NCI-H187 treated with DMSO at 0.1 percent for 48 hours (cell line): Measurements from ENCODE around the gene SETD2.
"Not testable (repeated sequence)": the region's sequence is repeated elsewhere in the genome, so short reads cannot be mapped to it uniquely, and the experiment has no call there.

Experiments used
- DNase-seq: peaks from one replicate; lab custom pipeline; 2025; lab: John Stamatoyannopoulos, UW

Gene SETD2

DNA sequence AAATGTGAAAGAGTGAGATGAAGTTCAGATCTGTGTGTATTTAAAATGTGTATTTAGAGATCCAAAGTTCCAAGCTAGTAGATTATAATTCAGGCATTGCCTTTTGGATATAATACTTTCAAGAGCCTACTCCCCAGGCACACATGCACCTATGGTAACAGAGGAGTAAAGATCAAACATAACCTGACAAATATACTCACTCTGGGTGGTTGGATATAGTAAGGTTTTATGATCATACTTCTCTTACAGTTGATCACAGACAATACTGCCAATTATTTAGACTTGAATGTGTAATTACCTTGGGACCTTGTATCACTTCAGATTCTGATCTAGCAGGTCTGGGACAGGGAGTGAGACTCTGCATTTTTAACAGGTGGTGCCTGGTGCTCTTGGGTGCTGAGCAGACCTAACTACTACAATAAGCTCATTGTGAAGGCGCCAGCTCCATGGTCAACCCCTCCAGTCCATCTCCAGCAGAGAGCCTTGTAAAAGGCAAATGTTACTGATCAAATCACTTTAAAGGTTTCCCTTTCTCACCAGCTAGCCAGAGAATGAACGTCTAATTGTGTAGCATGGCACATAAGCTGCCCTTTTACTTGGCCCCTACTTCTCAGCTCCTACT lies 128.9 kb downstream of the SETD2 start:
- DNase-seq: no peak

DNA sequence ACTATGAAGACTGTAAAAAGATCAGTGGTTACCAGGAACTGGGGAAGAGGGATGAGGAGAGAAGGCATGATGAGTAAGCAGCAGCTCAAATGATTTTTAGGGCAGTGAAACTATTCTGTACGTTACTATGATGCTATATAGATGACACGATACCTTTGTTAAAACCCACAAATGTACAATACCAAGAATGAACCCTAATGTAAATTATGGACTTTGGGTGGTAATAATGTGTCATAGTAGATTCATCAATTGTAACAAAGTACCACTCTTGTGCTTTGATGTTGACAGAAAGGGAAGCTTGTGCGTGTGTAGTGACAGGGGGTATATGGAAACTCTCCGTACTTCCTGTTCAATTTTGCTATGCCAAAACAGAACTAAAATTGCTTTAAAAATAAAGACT lies 132.9 kb downstream of the SETD2 start:
- not testable (repeated sequence) for DNase-seq

DNA sequence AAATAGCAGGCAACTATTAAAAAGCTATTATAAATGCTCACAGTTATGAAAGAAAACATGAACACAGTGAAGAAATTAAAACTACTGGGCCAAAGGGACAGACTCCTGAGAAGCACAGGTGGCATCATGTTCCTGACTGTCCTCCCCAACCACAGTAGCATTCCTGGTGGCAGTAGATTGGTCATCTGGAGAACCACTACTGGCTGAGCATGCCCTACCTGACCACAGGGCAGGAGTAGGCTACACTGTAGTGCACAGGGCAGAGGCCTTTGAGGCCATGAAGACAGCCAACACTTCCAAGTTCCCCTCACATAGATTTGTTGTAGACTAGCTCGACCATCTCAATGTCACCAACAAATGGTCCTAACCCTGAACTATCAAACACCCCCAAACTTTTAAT lies 135.2 kb downstream of the SETD2 start:
- no peak for DNase-seq

DNA sequence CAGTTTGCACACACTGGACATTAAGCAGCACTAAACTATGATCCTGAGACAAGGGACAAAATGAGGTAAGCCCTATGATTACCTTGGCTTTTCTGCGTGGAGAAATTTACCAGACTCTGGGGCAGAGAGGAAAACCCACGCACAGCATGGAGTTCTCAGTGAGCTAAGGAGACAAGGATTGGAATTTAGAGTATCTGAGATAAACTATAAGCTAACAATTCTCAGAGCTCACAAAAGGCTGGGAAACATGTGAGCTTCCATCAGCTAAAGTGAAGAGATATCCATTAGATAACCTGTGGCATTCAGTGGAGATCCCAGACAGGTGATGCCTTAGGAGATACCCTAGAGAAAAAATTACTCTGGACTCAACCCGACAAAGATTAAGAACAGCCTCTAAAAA lies 135.8 kb downstream of the SETD2 start:
- no peak for DNase-seq

DNA sequence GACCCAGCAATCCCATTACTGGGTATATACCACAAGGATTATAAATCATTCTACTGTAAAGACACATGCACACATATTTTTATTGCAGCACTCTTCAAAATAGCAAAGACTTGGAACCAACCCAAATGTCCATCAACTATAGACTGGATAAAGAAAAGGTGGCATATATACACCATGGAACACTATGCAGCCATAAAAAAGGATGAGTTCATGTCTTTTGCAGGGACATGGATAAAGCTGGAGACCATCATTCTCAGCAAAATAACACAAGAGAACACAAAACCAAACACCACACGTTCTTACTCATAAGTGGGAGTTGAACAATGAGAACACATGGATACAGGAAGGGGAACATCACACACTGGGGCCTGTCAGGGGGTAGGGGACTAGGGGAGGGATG lies 137.5 kb downstream of the SETD2 start:
- DNase-seq: not testable (repeated sequence)

DNA sequence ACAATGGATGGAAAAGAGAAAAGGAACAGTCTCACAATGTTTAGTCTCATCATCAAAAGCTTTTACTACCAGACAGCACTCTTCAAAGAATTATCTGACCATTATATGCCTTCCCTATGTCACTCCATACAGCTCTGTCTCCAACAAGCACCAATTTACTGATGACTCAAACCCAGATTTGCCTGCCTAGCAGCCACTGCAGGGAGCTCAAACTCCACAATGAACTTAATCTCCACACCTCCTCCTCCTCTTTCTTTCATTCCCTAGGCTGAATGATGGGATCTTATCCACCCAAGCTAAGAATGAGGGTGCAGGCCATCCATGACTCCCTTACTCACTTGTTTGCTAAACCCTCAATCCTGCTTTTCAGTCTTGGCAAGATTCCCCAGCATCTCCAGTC lies 139.0 kb downstream of the SETD2 start:
- no peak for DNase-seq

DNA sequence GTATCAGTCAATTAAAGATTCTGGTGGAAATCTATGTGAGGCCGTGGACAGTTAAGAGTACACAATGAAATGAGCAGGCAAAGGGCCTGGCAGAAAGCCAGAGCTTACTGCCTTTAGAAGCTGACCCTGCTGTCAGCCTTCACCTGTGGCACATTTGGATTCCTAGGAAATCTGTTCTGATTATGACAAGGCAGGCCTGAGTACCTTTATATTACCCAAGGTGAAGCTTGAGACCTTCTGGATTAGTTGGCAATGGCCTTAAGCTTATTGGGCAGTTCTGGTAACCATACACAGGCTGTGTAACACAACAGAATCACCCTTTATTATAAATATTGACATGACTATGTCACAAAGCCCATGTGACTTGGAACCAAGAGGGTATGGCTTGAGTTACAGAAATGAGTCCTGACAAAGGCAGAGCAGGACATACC lies 141.3 kb downstream of the SETD2 start:
- DNase-seq: no peak

DNA sequence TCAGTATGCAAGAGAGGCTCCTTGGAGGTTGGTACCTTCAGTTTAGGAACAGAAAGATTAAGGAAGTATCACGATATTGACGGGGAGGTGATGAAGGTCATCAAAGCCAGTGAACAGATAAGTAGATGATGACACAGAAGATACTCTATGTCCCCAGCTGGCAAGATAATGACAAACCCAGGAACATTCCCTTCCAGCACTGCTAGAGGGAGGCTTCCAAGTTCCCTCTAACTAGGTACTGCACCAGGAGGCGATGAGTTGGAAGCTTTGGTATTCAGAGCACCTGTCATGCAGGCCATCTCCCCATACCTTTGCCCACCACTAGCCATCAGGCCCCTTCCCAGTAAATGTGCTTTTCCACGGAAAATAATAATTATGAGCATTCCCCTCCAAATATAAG lies 143.6 kb downstream of the SETD2 start:
- DNase-seq: no peak

DNA sequence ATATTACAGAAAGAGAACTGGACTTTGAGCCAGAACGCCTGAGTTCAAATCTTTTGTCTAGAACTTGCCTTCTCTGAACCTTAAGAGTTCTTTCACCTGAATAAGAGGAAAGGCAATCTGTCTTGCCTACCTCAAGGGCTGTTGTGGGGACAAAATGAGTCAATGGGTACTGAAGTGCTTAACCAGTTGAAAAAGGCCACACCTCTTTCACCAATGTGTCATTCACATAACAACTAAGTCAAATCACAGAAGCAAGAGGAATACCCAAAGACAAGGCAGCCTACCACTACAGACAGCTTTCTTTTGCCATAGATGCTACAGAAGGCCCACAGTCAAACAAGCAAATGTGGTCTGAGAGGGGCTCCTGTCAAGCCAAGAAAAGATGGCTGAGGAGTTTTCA lies 144.7 kb downstream of the SETD2 start:
- no peak for DNase-seq

DNA sequence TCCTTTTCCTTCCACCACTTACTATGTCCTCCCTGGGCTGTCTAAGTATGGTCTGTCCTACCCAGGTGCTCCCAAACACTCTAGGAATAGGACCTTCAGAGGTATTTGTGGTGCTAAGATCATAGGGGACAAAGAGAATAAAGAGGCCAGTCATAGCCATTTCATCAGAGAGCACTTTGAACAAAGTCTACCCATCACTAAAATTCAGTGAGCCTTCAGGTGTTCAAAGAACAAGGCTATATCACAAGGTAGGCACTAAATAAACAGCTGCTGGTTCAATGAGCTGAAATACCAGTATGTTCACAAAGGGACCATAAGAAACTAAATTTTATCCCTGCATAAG lies 145.7 kb downstream of the SETD2 start:
- no peak for DNase-seq

DNA sequence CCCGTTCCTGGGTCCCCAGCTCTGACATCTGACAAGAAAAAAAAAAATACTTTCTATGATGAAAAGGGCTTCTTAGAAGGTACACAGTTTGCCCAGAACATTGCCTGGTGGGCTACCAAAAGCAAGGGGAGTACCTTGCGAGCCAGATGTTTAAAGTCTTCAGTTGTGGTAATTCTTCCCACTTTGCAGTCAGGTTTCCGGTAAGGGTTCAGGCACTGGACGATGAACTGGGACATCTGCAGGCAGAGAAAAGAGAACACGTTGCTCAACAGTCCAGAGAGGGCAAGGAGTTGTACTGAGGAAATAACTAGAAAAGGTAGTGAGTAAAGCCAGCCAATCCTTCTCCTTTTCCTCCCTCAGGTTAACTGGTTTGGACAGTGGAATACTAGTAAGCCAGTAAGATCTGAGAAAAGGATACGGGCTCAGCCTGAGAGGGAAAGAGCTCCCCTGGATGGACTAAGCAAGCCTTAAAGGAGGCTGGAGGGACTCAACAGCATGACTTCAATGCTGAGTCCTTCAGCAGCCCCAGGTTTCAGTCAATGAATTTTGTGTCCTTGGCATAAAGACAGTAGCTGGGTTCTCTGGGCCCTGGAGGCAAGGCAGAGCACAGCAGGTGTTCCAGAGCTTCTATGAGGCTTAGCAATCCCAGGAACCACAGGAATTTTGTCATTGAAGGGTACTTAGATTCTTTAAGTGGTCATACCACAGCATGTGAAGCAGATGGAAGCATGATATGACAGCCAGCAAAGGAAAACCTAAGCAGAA lies 146.2 kb downstream of the SETD2 start:
- no peak for DNase-seq

DNA sequence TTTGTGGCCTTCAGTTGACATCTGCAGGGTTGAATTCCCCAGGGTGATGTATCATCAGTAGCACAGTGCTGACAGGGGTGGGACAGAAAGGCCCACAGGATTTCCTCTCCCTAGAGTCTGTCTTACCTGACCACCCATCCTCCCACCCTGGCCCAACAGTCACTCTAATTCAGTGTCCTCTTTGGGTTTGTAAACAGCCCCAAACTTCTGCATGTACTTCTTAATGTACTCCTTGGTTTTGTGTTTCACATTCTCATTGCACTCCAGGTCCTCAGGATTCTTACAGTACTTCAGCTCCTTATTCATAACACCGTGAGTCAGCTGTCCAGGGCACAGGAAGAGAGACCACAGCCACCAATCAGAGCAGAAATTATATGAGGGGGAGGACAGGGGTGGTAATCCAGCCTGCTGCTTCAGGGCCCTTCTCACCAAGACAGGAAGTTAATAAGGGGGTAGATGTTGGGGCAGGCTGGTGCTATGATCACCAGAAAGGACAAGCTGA lies 146.9 kb downstream of the SETD2 start:
- DNase-seq: no peak

DNA sequence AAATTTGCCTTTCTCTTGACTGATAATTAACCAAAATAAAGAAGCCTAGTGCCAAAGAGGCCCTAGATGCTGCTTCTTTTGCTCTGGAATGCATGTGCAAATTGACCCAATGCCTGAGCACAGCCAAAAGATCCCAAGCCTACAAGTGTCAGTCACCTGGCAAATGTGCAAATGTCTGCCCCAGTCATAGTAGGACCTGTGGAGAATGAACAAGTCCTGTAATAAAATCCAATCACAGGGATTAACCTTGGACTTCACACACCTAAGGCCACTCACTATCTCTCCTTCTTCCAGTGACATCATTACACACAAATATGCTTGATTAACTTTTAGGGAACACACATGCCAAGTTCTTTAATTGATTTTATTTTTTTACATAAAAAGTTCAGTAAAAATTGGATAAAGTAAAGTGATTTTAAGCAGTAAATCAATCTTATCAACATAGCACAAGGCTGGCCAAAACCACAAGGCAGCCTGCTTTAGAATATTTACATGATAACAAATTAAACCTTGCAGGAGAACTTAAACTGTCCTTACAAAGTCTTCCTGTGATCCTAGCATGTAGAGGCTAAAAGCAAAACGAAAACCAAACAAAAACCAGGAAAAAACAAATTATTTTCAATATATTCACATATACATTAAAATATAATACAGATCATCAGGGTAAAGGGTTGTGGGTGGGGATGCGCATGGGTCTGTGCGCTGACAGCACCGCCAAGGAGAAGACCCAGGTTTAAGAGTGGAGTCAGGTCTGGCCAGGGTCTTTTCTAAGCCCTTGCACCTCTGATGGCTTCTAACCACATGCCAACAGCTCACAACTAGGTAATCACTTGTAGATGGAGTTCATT lies 147.6 kb downstream of the SETD2 start:
- DNase-seq: no peak

DNA sequence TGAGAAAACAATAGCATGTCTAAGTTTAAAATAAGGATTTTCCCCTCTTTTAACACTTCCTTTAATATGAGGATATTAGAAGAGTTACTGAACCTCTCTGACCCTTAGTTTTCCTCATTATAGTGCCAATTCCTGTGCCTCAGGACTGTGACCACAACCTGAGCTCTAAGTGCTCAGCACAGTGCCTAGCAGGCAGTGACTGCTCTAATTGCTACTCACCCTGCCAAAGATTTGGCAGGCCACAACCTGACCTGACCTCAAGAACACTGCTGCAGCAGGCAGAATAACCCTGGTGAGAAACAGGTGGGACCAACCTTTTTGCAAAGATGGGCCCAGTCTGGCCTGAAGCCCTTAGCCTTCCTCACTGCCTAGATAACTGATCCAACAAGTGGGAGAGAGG lies 148.8 kb downstream of the SETD2 start:
- DNase-seq: no peak

DNA sequence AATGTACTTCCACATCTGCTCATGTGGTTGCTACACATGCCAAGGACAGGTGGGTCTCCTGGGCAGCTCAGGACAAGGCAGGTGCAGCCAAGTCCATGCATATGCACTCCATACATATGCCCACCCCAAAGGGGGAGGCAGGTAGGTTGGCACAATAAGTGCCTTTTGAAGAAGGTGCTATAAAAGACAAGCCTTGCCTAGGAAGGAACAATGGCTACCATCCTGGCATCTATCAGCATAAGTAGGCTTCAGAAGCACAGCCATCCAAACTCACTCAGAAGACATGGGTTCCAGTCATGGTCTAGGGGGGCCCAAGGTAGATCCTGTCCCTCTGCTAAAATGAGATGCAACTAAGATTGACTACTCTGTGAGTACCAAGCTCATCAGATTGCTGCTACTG lies 149.9 kb downstream of the SETD2 start:
- no peak for DNase-seq

DNA sequence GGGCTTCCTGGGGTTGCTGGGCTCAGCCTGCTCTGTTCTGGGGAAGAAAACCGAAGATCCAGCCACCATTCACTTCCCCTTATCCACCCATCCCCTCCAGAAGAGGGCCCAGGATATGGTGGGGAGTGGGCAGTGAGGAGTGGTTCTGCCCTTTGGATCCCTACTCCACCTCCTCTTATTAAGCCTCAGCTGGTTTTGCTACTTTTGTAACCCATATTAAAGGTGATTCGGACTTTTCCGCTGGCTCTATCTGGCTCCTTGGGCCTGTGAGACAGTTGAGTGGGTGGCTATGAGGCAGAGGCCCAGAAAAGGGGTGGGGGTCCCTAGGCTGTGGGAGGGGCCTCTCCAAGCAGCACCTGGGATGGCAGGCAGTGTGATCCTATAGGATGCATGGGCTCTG lies 150.7 kb downstream of the SETD2 start:
- no peak for DNase-seq

DNA sequence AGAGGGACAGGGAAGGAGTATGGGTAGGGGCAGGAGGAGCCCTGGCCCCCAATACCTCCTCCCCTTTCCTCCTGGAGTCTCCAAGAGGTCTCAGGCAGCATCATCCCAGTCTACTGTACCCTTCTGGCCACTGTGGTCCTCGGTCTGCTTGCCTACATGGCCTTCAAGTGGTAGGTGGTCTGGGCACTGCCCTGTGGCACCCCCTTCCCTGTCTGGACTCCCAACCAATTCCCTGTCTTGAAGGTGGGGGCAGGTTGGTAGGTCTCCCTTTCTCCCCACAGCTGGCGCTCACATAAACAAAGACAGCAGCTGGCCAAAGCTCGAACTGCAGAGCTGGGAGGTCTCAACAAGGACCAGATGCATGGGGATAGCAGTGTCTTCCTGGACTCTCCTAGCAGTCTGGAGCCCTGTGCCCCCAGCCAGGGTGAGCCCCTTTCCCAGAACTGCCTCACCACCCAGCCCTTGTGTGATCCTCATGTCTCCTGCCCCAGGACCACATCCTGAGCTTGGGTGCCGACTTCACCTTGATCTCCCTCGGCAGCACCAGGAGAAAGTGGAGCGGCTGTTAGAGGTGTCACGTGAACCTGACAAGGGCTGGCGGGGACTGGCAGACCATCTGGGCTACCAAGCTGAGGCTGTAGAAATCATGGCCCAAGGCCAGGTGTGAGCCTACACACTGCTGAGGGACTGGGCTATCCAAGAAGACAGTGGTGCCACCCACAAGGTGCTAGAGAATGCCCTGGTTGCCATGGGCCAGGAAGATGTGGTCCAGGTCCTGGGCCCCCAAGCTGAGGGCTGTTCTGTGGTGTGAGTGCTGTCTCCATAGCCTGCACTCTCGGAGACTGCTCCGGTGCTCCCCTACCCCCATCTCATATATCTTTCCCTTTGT lies 151.3 kb downstream of the SETD2 start:
- DNase-seq: no peak

DNA sequence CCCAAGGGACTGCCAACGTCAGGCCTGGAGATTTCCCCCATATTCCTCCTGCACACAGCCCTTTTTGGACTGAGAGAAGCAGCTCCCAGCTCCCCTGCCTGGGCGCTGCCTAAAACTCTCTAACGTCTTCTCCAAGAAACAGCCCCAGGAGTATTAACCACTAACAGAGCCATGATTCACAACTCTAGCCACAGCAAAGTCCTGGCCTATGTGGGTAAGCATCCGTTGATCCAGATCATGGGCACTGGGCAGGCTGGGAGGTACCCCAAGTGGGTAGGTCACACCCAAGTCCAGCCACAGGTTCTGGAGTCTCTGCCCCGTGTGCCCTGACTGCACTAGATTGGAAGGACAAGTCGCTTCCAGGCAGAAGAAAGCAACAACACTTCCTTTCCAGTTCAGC lies 152.5 kb downstream of the SETD2 start:
- no peak for DNase-seq

DNA sequence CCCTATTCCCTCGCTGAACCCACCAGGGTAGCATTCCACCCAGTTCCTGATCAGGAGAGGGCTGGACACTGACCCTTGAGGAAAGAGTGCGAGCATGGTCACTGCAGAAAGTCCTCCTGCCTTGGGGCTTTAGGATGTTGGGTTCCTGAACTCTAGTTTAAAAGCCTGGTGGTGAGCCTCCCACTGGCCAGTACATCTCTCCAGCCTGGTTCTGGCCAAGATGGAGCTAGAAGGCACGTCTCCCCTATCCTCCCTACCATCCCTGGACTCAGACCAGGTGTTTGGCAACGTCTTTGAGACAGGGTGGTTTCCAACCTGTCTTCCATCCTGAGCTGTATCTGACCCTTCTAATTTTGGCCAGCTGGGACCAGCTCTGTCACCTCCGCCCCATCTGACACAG lies 153.0 kb downstream of the SETD2 start:
- DNase-seq: no peak

DNA sequence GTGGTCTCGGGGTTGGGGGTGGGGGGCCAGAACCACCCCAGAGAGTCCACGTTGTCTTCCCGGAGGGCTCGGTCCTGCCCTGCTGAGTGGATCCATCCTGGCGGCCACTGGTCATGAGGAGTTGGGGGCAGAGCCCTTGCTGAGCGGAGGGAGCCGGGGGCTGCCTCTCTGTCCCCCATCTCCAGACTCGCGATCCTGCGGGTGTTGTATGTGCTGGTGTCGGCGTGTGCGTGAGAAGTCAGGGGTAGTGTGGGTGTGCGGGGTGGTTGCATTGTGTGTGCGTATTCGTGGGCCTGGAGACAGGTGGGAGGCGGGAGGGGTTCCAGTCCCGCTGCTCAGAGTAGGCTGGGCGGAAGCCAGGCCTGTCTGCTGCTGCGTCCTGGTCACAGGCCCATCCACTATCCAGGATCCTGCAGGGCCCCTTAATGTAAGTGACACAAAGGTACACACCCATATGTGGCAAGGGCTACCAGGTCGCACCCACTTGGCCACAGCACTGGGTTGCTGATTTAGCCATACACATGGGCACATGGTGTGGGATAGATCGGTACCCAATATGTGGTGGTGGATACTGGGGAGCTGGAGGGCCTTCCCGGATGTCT lies 153.7 kb downstream of the SETD2 start:
- no peak for DNase-seq
